H1 (cell line): ENCODE measurements around the gene ZNF75A. TPM values are rescaled to one million over a fixed set of nuclear protein-coding genes. Genes with fewer than 3 reads are reported as not detected.

Experiments
- CTCF ChIA-PET: fragments of 300-600 bp; sonication (Branson Sonifier 250); formaldehyde crosslinking; loops from one replicate; lab custom pipeline; 2021; ENCODE audit not compliant: partially characterized antibody; lab: Charles Lee
- POLR2A ChIA-PET: fragments of 300-600 bp; sonication (Branson Sonifier 250); formaldehyde crosslinking; loops from one replicate; lab custom pipeline; 2021; ENCODE audit warnings: inconsistent platforms; ENCODE audit not compliant: partially characterized antibody; lab: Charles Lee
- DNase-seq, 2 experiments: peaks; one replicate each; pipeline versions ENCODE4 v3.0.0 to v3.0.0-alpha.2; 2010 to 2022; ENCODE audit warnings: low spot score in 2 of 2, low read depth in 1 of 2, mixed read lengths in 1 of 2
- FAIRE-seq: peaks from 2 replicates; lab custom pipeline; 2011; peaks lifted over from hg19 to GRCh38; lab: Jason Lieb, UNC
- H2AFZ ChIP-seq: 2 replicates; pipeline ENCODE4 v1.8.1; 2012; ENCODE audit warnings: low read length, inconsistent platforms
- H2AK5ac ChIP-seq: 2 replicates; pipeline ENCODE4 v1.6.1; 2013; ENCODE audit warnings: low read depth, low read length
- H2BK120ac ChIP-seq: replicated peaks from 2 replicates; pipeline ENCODE3; 2013; ENCODE audit warnings: low read depth, low read length, inconsistent platforms
- H2BK12ac ChIP-seq: 2 replicates; pipeline ENCODE4 v1.6.1; 2013; ENCODE audit warnings: low read depth, low read length
- H2BK15ac ChIP-seq: 2 replicates; pipeline ENCODE4 v1.6.1; 2013; ENCODE audit warnings: low read length
- H2BK20ac ChIP-seq: 2 replicates; pipeline ENCODE4 v1.6.1; 2013; ENCODE audit warnings: low read length
- H2BK5ac ChIP-seq: 2 replicates; pipeline ENCODE4 v1.6.1; 2013; ENCODE audit warnings: low read depth, low read length
- H3K14ac ChIP-seq: 2 replicates; pipeline ENCODE4 v1.6.1; 2013; ENCODE audit warnings: inconsistent platforms; ENCODE audit not compliant: insufficient read length
- H3K18ac ChIP-seq: 2 replicates; pipeline ENCODE4 v1.6.1; 2013; ENCODE audit warnings: low read length; ENCODE audit errors: extremely low read depth
- H3K23ac ChIP-seq: 2 replicates; pipeline ENCODE4 v1.6.1; 2013; ENCODE audit warnings: inconsistent platforms; ENCODE audit not compliant: insufficient read length
- H3K23me2 ChIP-seq: 2 replicates; pipeline ENCODE4 v1.6.1; 2013; ENCODE audit warnings: low read depth, low read length
- H3K27ac ChIP-seq: 2 replicates; pipeline ENCODE4 v1.6.1; 2011; ENCODE audit warnings: low read depth, low read length, inconsistent platforms
- H3K27me3 ChIP-seq, 4 experiments: replicated peaks in 1 of 4; 1 replicate in 1 of 4; 2 replicates in 3 of 4; pipeline versions ENCODE4 v1.6.1 to v1.8.1; 2011 to 2013; ENCODE audit warnings: low read length in 3 of 4, mild to moderate bottlenecking in 3 of 4, inconsistent platforms in 2 of 4, mixed read lengths in 2 of 4, moderate library complexity in 1 of 4; ENCODE audit not compliant: control insufficient read depth in 3 of 4, insufficient read depth in 3 of 4; ENCODE audit errors: extremely low read depth in 1 of 4
- H3K36me3 ChIP-seq, 4 experiments: 2 replicates each; pipeline versions ENCODE4 v1.6.1 to v1.8.1; 2011 to 2013; ENCODE audit warnings: mild to moderate bottlenecking in 4 of 4, low read length in 3 of 4, moderate library complexity in 2 of 4, control low read depth in 1 of 4, inconsistent platforms in 1 of 4; ENCODE audit not compliant: insufficient read depth in 4 of 4, control insufficient read depth in 2 of 4
- H3K4ac ChIP-seq: replicated peaks from 2 replicates; pipeline ENCODE3; 2013; ENCODE audit warnings: low read length, low read depth, mixed read lengths, inconsistent platforms; ENCODE audit not compliant: insufficient read length
- H3K4me1 ChIP-seq, 4 experiments: replicated peaks in 1 of 4; 1 replicate in 1 of 4; 2 replicates in 3 of 4; pipeline versions ENCODE4 v1.6.1 to v1.8.1; 2011 to 2013; ENCODE audit warnings: low read length in 3 of 4, inconsistent platforms in 2 of 4, mixed read lengths in 1 of 4; ENCODE audit not compliant: insufficient read depth in 4 of 4, control insufficient read depth in 3 of 4
- H3K4me2 ChIP-seq, 2 experiments: 2 replicates each; pipeline versions ENCODE4 v1.6.1 to v1.8.1; 2011 to 2013; ENCODE audit warnings: low read depth in 2 of 2, low read length in 2 of 2, control low read depth in 1 of 2, inconsistent platforms in 1 of 2, mild to moderate bottlenecking in 1 of 2; ENCODE audit not compliant: insufficient read depth in 1 of 2
- H3K4me3 ChIP-seq, 4 experiments: fragments of 200-600, 300-600 bp in 1 of 4; sonication (generic), shearing (Covaris generic), sonication (Bioruptor Twin) in 1 of 4; 2 replicates each; pipeline versions ENCODE4 v1.5.1 to v1.8.1; 2011 to 2016; ENCODE audit warnings: low read length in 4 of 4, low read depth in 3 of 4, control low read depth in 2 of 4, inconsistent platforms in 2 of 4, mild to moderate bottlenecking in 2 of 4, mixed read lengths in 1 of 4, moderate library complexity in 1 of 4; ENCODE audit not compliant: insufficient read depth in 2 of 4; ENCODE audit errors: extremely low read depth in 1 of 4
- H3K56ac ChIP-seq: replicated peaks from 2 replicates; pipeline ENCODE3; 2013; ENCODE audit warnings: low read depth, mild to moderate bottlenecking, mixed read lengths, low read length, inconsistent platforms; ENCODE audit not compliant: insufficient read length
- H3K79me1 ChIP-seq: 2 replicates; pipeline ENCODE4 v1.6.1; 2013; ENCODE audit warnings: low read depth, low read length, control low read depth
- H3K79me2 ChIP-seq, 2 experiments: 2 replicates each; pipeline versions ENCODE4 v1.6.1 to v1.8.1; 2012 to 2013; ENCODE audit warnings: low read length in 2 of 2, mild to moderate bottlenecking in 2 of 2, inconsistent platforms in 1 of 2; ENCODE audit not compliant: insufficient read depth in 2 of 2, control insufficient read depth in 1 of 2
- H3K9ac ChIP-seq, 4 experiments: replicated peaks in 1 of 4; 1 replicate in 1 of 4; 2 replicates in 3 of 4; pipeline versions ENCODE4 v1.6.1 to v1.8.1; 2011 to 2013; ENCODE audit warnings: low read depth in 3 of 4, low read length in 3 of 4, control low read depth in 2 of 4, mild to moderate bottlenecking in 2 of 4, moderate library complexity in 2 of 4, inconsistent platforms in 1 of 4; ENCODE audit errors: extremely low read depth in 1 of 4
- H3K9me3 ChIP-seq, 2 experiments: 2 replicates each; pipeline versions ENCODE4 v1.6.1 to v1.8.1; 2012 to 2013; ENCODE audit warnings: mild to moderate bottlenecking in 2 of 2, moderate library complexity in 2 of 2, control low read depth in 1 of 2, inconsistent platforms in 1 of 2, low read depth in 1 of 2, low read length in 1 of 2, mixed read lengths in 1 of 2; ENCODE audit not compliant: insufficient read depth in 2 of 2
- H4K20me1 ChIP-seq, 2 experiments: replicated peaks in 1 of 2; 2 replicates each; pipeline versions ENCODE3 to v1.8.1; 2011 to 2013; ENCODE audit warnings: inconsistent platforms in 2 of 2, low read length in 2 of 2, mild to moderate bottlenecking in 1 of 2; ENCODE audit not compliant: insufficient read depth in 2 of 2, control insufficient read depth in 1 of 2
- H4K5ac ChIP-seq: 2 replicates; pipeline ENCODE4 v1.6.1; 2013; ENCODE audit warnings: low read length, low read depth, mixed read lengths, inconsistent platforms; ENCODE audit not compliant: insufficient read length
- H4K8ac ChIP-seq: 2 replicates; pipeline ENCODE4 v1.8.0; 2013; ENCODE audit warnings: mild to moderate bottlenecking, moderate library complexity, low read length, inconsistent platforms; ENCODE audit not compliant: insufficient read depth; ENCODE audit errors: extremely low read depth
- H4K91ac ChIP-seq: replicated peaks from 2 replicates; pipeline ENCODE3; 2013; ENCODE audit warnings: low read length, mixed read lengths, inconsistent platforms; ENCODE audit not compliant: insufficient read length
- SRF ChIP-seq: IDR thresholded peaks from 2 replicates; pipeline ENCODE4 v1.6.1; 2011; ENCODE audit warnings: mild to moderate bottlenecking, low read depth, low read length, moderate library complexity
- WGBS, 2 experiments: shearing (Covaris generic) in 1 of 2; methylation state at CpG; one replicate each; pipeline versions ENCODE4 v1.1.6 to v1.1.7; 2013 to 2015; ENCODE audit warnings: low lambda C conversion rate in 2 of 2, mixed read lengths in 2 of 2, inconsistent platforms in 1 of 2, low coverage in 1 of 2, missing lambda C conversion rate in 1 of 2; ENCODE audit not compliant: insufficient replicate concordance in 2 of 2, insufficient coverage in 1 of 2, insufficient read length in 1 of 2; ENCODE audit errors: extremely low coverage in 1 of 2, missing lambda C conversion rate in 1 of 2; 5-methylcytosine and 5-hydroxymethylcytosine counted together
- polyA plus RNA-seq, 7 experiments: library from polyadenylated mRNA; depleted of rRNA in 3 of 7; stranded (reverse) in 5 of 7; unstranded in 2 of 7; fragments of >200 nt in 5 of 7; fragments of 200-250 nt in 2 of 7; gene quantifications; 1 replicate in 5 of 7; 2 replicates in 1 of 7; 4 replicates in 1 of 7; pipeline versions ENCODE4 v1.2.1 to v1.2.3, GENCODE V29; 2011 to 2013; ENCODE audit warnings: missing spikeins in 2 of 7, mixed read lengths in 2 of 7
- total RNA-seq: library from RNA; stranded (reverse); fragmentation: NEBNext Ultra II Directional; extraction: Animal tissue kit (Norgen Biotek cat#: 25700); gene quantifications from 2 replicates; pipeline ENCODE4 v1.2.1, GENCODE V29; 2021

ZNF75A gene
- total and polyA plus RNA-seq, 2 of the 8 experiments (the other 6 are each of a cell fraction or from before 2014, with no cell fraction given) = 9.3 to 30.0 TPM

DNA sequence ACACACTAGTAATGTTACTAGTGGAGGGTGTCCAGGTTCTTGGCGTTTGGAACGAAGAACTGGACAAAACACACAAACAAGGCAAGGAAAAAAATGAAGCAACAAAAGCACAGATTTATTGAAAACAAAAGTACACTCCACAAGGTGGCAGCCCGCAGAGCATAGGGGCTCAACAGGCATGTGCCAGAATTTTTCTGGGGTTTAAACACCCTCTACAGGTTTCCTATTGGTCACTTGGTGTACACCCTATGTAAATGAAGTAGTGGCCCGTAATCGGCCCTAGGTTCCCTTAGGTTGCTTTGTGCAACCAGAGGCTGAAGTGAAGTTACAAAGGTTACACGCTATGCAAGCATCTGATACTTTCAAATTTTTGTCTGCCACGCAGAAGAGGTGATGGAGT is 58.5 kb downstream of the ZNF75A start:
- Histone ChIP-seq H3K14ac (no peak overlapping the region), H4K91ac (no peak overlapping the region), H4K20me1 (no peaks in the 10 kb centered on the region), H3K79me1 (no peaks in the 10 kb centered on the region), H3K27ac (no peak overlapping the region), H2BK15ac (no peak overlapping the region), H2BK12ac (no peak overlapping the region), H3K9me3 (peaks cover 12 to 25% of the 10 kb centered on the region in 2 experiments), H3K4me3 (no peak overlapping the region), H3K4ac (no peak overlapping the region), H3K9ac (no peak overlapping the region), H2BK120ac (no peak overlapping the region), H4K5ac (no peak overlapping the region), H2BK20ac (no peak overlapping the region), H3K4me2 (no peak overlapping the region), H4K8ac (no peak overlapping the region), H3K23me2 (no peaks in the 10 kb centered on the region), H2BK5ac (no peak overlapping the region), H3K23ac (no peak overlapping the region), H2AFZ (no peak overlapping the region), H3K18ac (no peak overlapping the region), H3K56ac (no peak overlapping the region), H3K36me3 (no peaks in the 10 kb centered on the region), H3K79me2 (no peaks in the 10 kb centered on the region), H3K27me3 (no peaks in the 10 kb centered on the region), H2AK5ac (no peak overlapping the region), H3K4me1 (no peaks in the 10 kb centered on the region)
- ChIA-PET CTCF (no interaction called here), POLR2A (no interaction called here)
- DNase-seq (no peak), FAIRE-seq (no peak)
- no peak for TF ChIP-seq SRF
- WGBS, 2 experiments = 86% methylated on average over 7 of the region's 7 CpGs; no CpG with 5 or more reads in 1 of the 2 experiments
